GM21528 (cell line): ENCODE measurements around the gene TMUB2.

ENCODE experiments used
- ATAC-seq: cut with Tn5 transposase; IDR thresholded peaks from one replicate; pipeline ENCODE4 v1.9.1; 2021; ENCODE audit warnings: mild to moderate bottlenecking, moderate library complexity; ENCODE audit not compliant: unreplicated experiment, low FRiP score

TMUB2 gene

DNA sequence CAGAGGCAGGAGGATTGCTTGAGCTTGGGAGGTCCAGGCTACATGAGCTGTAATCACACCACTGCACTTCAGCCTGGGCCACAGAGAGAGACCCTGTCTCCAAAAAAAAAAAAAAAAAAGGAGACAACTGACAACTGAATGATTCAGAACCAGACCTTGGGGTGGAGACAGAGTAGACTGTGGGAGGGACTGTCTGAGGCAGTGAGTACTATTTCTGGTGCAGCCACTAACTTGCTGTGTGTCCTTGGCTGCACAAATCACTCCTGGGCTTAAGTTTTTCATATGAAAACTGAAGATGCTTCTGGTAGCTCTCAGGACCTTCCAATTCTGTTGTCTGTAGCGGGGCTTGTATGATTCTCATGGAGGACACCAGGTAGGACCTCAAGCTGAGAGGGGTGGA lies 10.5 kb upstream of the TMUB2 start:
- no peak for ATAC-seq

GRCh38 chr17:44176671-44177501 lies 9.9 kb upstream of the TMUB2 start:
- ATAC-seq, result no peak

GRCh38 chr17:44177640-44178039 lies 9.1 kb upstream of the TMUB2 start:
- ATAC-seq, result no peak

- ATAC-seq, result no peak
Observed at GRCh38 chr17:44178133-44178532, 8.6 kb upstream of the TMUB2 start.

GRCh38 chr17:44183024-44183423 lies 3.7 kb upstream of the TMUB2 start:
- no peak for ATAC-seq

- no peak for ATAC-seq
Observed at GRCh38 chr17:44184212-44184810, 2.5 kb upstream of the TMUB2 start.

GRCh38 chr17:44187131-44187899 lies 543 bp downstream of the TMUB2 start:
- ATAC-seq, result peak; percentile 54

GRCh38 chr17:44188576-44189403 lies 2.0 kb downstream of the TMUB2 start:
- no peak for ATAC-seq

DNA sequence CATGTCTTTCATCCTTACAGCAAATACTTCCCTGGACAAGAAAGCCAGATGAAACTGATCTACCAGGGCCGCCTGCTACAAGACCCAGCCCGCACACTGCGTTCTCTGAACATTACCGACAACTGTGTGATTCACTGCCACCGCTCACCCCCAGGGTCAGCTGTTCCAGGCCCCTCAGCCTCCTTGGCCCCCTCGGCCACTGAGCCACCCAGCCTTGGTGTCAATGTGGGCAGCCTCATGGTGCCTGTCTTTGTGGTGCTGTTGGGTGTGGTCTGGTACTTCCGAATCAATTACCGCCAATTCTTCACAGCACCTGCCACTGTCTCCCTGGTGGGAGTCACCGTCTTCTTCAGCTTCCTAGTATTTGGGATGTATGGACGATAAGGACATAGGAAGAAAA lies 3.7 kb downstream of the TMUB2 start:
- ATAC-seq, result no peak

- ATAC-seq, result no peak
Observed at GRCh38 chr17:44191369-44191768, 4.6 kb downstream of the TMUB2 start.

DNA sequence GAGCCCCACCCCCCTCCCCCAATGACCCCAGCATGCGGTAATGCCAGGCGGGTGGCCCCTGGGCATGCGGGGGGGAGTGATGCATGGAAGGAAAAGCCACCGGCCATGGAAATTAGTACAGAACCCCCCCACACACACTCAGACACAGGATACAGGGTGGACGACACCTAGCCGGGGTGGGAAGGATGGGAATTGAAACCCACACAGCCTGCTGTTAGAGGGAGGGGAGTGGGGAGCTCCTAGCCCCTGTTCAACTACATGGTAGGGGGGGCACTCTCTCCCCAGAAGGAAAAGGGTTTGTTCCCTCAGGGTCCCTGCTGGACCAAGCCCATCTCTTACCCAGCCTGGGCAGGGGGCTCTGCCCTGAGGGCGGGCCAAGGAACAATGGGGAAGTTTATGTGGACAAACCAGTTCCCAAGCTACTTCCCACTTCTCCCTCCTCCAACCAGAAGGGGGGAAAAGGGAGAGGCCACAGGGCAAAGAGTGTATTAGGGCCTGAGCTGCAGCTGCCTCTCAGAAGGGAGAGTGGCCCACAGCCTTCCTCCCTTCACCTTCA lies 5.2 kb downstream of the TMUB2 start:
- ATAC-seq, result no peak

DNA sequence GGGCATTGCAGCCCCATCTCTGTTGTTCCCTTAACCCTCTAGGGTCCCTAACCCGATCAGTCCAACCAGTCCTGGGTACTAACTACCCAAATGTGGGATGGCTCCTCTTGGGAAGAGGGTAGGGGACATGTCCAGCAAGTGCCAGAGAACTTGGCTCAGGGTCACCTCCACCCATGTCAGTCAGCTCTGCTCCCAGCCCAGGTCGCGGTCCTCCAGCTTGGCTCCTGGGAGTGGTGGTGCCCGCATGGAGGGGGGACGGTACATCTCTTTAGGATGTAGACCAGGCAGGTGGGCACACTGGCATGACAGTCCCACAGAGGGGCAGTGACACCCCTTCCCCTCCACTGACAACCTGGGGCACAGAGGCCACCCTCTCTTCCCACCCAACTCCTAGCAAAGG lies 6.0 kb downstream of the TMUB2 start:
- no peak for ATAC-seq

- ATAC-seq, result no peak
Observed at GRCh38 chr17:44193326-44194084, 6.7 kb downstream of the TMUB2 start.

DNA sequence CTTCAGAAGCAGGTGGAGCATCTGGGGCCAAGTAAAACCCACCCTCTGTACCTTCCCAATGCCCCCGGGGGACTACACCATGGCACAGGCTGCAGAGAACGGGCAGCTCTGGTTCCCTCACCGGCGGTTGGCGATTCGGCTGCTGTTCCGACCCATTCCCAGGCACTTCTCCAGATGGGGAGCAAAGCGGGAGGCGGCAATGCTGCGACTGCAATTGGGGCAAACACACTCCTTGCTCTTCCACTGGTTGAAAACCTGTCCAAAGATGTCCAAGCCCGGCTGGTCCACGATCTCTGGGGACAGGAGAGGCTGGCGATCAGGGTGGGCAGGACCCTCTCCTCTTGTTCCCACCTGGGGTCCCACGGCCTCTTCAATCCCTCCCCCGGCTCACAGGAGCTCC lies 10.3 kb downstream of the TMUB2 start:
- no peak for ATAC-seq

DNA sequence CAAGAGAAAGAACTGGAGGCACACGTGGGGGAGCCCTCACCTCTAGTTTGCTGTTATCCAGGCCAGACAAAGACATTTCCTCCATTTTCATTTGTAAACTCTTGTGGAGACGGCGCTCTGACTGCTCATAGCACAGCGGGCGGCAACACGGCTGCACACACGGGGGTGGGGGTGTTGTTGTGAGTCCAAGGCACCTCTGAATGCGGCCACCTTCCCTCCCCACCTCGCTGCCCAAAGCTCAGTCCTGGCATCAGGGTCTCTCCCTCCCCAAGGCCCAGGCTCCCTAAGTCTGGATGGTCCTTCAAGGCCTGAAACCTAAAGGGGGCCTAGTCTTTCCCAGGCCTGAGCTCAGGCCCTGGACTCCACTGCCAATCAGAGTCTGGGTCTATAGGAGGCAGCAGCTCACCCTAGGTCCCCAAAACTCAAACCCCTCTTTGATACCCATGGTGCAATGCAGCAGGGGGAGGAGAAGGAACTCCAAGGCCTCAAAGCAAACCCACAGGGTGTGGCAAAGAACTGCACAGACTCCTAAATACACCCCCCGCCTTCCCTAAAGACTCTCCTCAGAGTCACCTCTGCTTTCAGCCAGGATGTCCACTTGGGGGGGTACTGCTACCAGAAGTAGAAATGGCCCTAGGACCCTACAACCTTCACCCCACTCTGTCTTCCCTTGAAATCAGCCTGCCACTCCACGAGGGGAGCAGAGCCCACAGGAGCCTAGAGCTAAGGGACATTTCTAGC lies 11.4 kb downstream of the TMUB2 start:
- ATAC-seq, result no peak

GRCh38 chr17:44198721-44199552 lies 12.2 kb downstream of the TMUB2 start:
- ATAC-seq, result peak; percentile 15

GRCh38 chr17:44199553-44200477 lies 13.0 kb downstream of the TMUB2 start, which contains the start of gene ATXN7L3:
TSS of gene ATXN7L3 (minus strand) at chr17:44199884. CDS start at chr17:44198070, 1,814 bp downstream.
- ATAC-seq, result peak; percentile 58
